Activated T-helper 9 cell treated with anti-CD3 and anti-CD28 coated beads, Interleukin-2, amount 50 U/mL, for 16 hours (primary cell): Measurements from ENCODE around the gene MLF1.

Source experiments
- DNase-seq: peaks from one replicate; pipeline ENCODE4 v3.0.0-alpha.2; 2020; ENCODE audit warnings: low read depth

MLF1 gene

GRCh38 chr3:158574646-158575045 is 3.7 kb downstream of the MLF1 start:
- no peak for DNase-seq

- no peak for DNase-seq
Measured at GRCh38 chr3:158590223-158590622, 19.2 kb downstream of the MLF1 start.

GRCh38 chr3:158600787-158601186 is 29.8 kb downstream of the MLF1 start:
- DNase-seq: no peak

- DNase-seq: no peak
Measured at GRCh38 chr3:158602227-158602626, 31.2 kb downstream of the MLF1 start.

- no peak for DNase-seq
Measured at GRCh38 chr3:158617982-158618875, 47.2 kb downstream of the MLF1 start.

GRCh38 chr3:158625881-158626280 is 54.9 kb downstream of the MLF1 start:
- no peak for DNase-seq

GRCh38 chr3:158631981-158632380 is 61.0 kb downstream of the MLF1 start:
- no peak for DNase-seq

- DNase-seq: no peak
Measured at GRCh38 chr3:158640646-158641045, 69.7 kb downstream of the MLF1 start.

- DNase-seq: no peak
Measured at GRCh38 chr3:158642005-158642404, 71.0 kb downstream of the MLF1 start.

- DNase-seq: no peak
Measured at GRCh38 chr3:158642474-158643210, 71.6 kb downstream of the MLF1 start.

- DNase-seq: peak; percentile 84
Measured at GRCh38 chr3:158644345-158644908, 73.4 kb downstream of the MLF1 start, which contains the start of gene GFM1. GFM1 (plus strand) TSS chr3:158644527; CDS start chr3:158644635, 108 bp downstream.

GRCh38 chr3:158649791-158650190 is 78.8 kb downstream of the MLF1 start:
- no peak for DNase-seq

GRCh38 chr3:158651192-158651591 is 80.2 kb downstream of the MLF1 start:
- no peak for DNase-seq

- DNase-seq: no peak
Measured at GRCh38 chr3:158652463-158652862, 81.5 kb downstream of the MLF1 start.
